OCI-LY7 (cell line): ENCODE data around the gene TMEM179. TPM values are rescaled to one million over a fixed set of nuclear protein-coding genes. Genes with fewer than 3 reads are reported as not detected.

Experiments used
- BruUV-seq: library from RNA; stranded (reverse); fragments of 400-500 nt; replicated peaks from 2 replicates; lab custom pipeline; 2021; lab: Mats Ljungman, UMichigan
- CTCF ChIA-PET: fragments of 300-600 bp; sonication (Branson Sonifier 250); formaldehyde crosslinking; loops from one replicate; lab custom pipeline; 2022; ENCODE audit warnings: antibody characterized with exemption; ENCODE audit not compliant: unreplicated experiment; lab: Charles Lee
- POLR2A ChIA-PET: fragments of 300-600 bp; sonication (Branson Sonifier 250); formaldehyde crosslinking; loops from one replicate; lab custom pipeline; 2022; ENCODE audit warnings: antibody characterized with exemption; lab: Charles Lee
- DNase-seq: peaks from one replicate; pipeline ENCODE4 v3.0.0-alpha.2; 2015; ENCODE audit warnings: low spot score
- H2AFZ ChIP-seq: fragments of 200-600 bp; sonication (generic), shearing (Covaris generic); 2 replicates; pipeline ENCODE4 v1.6.1; 2014; ENCODE audit warnings: mild to moderate bottlenecking, antibody characterized with exemption, low read length, moderate library complexity
- H3K27ac ChIP-seq: fragments of 200-600 bp; sonication (generic); 2 replicates; pipeline ENCODE4 v1.5.1; 2014; ENCODE audit warnings: mixed run types, low read depth, mild to moderate bottlenecking, moderate library complexity, low read length, inconsistent platforms; ENCODE audit not compliant: poor library complexity, severe bottlenecking
- H3K36me3 ChIP-seq: fragments of 200-600 bp; sonication (generic); 2 replicates; pipeline ENCODE4 v1.6.1; 2014; ENCODE audit warnings: mild to moderate bottlenecking, antibody characterized with exemption, low read length, moderate library complexity, mixed read lengths; ENCODE audit not compliant: insufficient read depth
- H3K4me1 ChIP-seq: fragments of 200-600 bp; sonication (generic); 2 replicates; pipeline ENCODE4 v1.5.1; 2014; ENCODE audit warnings: mild to moderate bottlenecking, low read length; ENCODE audit not compliant: insufficient read depth, poor library complexity, severe bottlenecking
- H3K4me2 ChIP-seq: fragments of 200-600 bp; sonication (generic); 2 replicates; pipeline ENCODE4 v1.6.1; 2014; ENCODE audit warnings: mild to moderate bottlenecking, low read length
- H3K4me3 ChIP-seq: fragments of 200-600 bp; sonication (generic); 2 replicates; pipeline ENCODE4 v1.5.1; 2014; ENCODE audit warnings: mild to moderate bottlenecking, low read depth, low read length; ENCODE audit not compliant: poor library complexity, severe bottlenecking
- H3K79me2 ChIP-seq: fragments of 200-600 bp; sonication (generic); 2 replicates; pipeline ENCODE4 v1.6.1; 2016; ENCODE audit warnings: low read depth, mild to moderate bottlenecking, low read length, moderate library complexity, mixed read lengths; ENCODE audit not compliant: insufficient read depth
- H3K9me2 ChIP-seq: fragments of 200-600 bp; sonication (generic); 2 replicates; pipeline ENCODE4 v1.6.1; 2016; ENCODE audit warnings: mild to moderate bottlenecking, low read length, mixed read lengths; ENCODE audit not compliant: insufficient read depth
- H3K9me3 ChIP-seq: fragments of 200-600 bp; sonication (generic); 2 replicates; pipeline ENCODE4 v1.6.1; 2014; ENCODE audit warnings: mild to moderate bottlenecking, mixed run types, low read length, mixed read lengths
- H4K20me1 ChIP-seq: fragments of 200-600 bp; sonication (generic); 2 replicates; pipeline ENCODE4 v1.6.1; 2014; ENCODE audit warnings: mild to moderate bottlenecking, antibody characterized with exemption, low read length, moderate library complexity, mixed read lengths; ENCODE audit not compliant: insufficient read depth
- EZH2phosphoT487 ChIP-seq: fragments of 200-600 bp; sonication (generic); IDR thresholded peaks from 2 replicates; pipeline ENCODE4 v1.6.1; 2018; ENCODE audit warnings: low read depth, borderline replicate concordance, mild to moderate bottlenecking, mixed run types, antibody characterized with exemption, low read length, moderate library complexity, mixed read lengths
- intact Hi-C: fragments of 100-400 bp; cut with micrococcal nuclease; formaldehyde crosslinking; loops from one replicate; pipeline ENCODE4 v1.10.0; 2022; ENCODE audit not compliant: unreplicated experiment
- total RNA-seq, 2 experiments: library from RNA; depleted of rRNA in 1 of 2; stranded (reverse); fragments of >200 nt in 1 of 2; shearing (Covaris generic) in 1 of 2; gene quantifications; 2 replicates each; pipeline ENCODE4 v1.2.3, GENCODE V29; 2014 to 2022
- TF ChIP-seq, protein P1 (sequence below): fragments of 200-600 bp; sonication (generic); conservative IDR thresholded peaks from 2 replicates; pipeline ENCODE4 v1.5.1; 2014; ENCODE audit warnings: mild to moderate bottlenecking, antibody characterized with exemption, low read length, moderate library complexity, mixed read lengths

TMEM179 gene
- total RNA-seq, 2 experiments from 2014 or later: not detected

DNA sequence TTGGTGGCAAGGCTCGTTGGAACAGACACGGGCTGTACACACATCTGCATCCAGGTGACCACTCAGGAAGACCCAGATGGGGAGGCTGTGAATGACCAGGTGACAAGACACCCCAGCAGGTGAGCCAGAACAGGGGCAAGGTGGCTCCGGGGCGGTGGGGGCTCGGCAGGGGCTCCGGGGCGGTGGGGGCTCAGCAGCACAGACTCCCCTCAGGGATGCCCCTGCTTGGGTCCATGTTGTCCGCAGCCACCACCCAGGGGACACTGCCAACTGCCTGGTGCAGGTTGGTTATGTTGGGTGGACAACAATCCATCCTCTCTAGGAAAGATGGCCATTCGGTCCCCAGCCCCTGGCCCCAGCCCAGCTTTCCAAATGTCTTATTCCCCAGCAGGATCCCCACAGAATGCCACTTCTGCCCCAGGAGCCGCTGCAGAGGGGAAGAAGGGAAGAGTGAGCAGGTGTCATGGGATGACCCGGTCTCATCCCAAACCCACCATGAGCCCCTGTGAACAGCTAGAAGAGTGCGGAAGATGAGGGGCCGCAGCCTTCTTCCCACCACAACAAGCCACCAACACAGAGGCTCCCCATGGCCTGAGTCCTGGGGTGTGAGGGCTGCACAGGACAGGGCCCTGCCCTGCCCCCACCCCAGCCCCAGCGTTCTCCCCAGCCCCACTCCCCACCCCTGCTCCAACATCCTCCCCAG is 56.4 kb downstream of the TMEM179 start:
- no peak overlapping the region for H2AFZ ChIP-seq
- no peak for DNase-seq
- TF ChIP-seq, protein P1, sequence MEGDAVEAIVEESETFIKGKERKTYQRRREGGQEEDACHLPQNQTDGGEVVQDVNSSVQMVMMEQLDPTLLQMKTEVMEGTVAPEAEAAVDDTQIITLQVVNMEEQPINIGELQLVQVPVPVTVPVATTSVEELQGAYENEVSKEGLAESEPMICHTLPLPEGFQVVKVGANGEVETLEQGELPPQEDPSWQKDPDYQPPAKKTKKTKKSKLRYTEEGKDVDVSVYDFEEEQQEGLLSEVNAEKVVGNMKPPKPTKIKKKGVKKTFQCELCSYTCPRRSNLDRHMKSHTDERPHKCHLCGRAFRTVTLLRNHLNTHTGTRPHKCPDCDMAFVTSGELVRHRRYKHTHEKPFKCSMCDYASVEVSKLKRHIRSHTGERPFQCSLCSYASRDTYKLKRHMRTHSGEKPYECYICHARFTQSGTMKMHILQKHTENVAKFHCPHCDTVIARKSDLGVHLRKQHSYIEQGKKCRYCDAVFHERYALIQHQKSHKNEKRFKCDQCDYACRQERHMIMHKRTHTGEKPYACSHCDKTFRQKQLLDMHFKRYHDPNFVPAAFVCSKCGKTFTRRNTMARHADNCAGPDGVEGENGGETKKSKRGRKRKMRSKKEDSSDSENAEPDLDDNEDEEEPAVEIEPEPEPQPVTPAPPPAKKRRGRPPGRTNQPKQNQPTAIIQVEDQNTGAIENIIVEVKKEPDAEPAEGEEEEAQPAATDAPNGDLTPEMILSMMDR: no peak
- no peak for TF ChIP-seq EZH2phosphoT487
- no peak overlapping the region for H3K4me2 ChIP-seq
- no peaks in the 10 kb centered on the region for H3K4me1 ChIP-seq
- no TSS peak for BruUV-seq
- H3K9me3 ChIP-seq: no peaks in the 10 kb centered on the region
- no peaks in the 10 kb centered on the region for H3K9me2 ChIP-seq
- ChIA-PET CTCF (no interaction called here), POLR2A (interaction anchor here (0.6 kb wide), 1 partner anchor 78 kb away, joined by 3 read pairs; no protein-coding TSS in a partner anchor)
- H3K36me3 ChIP-seq: no peaks in the 10 kb centered on the region
- intact Hi-C loops: no loop called here
- H4K20me1 ChIP-seq: no peaks in the 10 kb centered on the region
- H3K4me3 ChIP-seq: no peak overlapping the region
- H3K79me2 ChIP-seq: no peaks in the 10 kb centered on the region
- no peak overlapping the region for H3K27ac ChIP-seq

DNA sequence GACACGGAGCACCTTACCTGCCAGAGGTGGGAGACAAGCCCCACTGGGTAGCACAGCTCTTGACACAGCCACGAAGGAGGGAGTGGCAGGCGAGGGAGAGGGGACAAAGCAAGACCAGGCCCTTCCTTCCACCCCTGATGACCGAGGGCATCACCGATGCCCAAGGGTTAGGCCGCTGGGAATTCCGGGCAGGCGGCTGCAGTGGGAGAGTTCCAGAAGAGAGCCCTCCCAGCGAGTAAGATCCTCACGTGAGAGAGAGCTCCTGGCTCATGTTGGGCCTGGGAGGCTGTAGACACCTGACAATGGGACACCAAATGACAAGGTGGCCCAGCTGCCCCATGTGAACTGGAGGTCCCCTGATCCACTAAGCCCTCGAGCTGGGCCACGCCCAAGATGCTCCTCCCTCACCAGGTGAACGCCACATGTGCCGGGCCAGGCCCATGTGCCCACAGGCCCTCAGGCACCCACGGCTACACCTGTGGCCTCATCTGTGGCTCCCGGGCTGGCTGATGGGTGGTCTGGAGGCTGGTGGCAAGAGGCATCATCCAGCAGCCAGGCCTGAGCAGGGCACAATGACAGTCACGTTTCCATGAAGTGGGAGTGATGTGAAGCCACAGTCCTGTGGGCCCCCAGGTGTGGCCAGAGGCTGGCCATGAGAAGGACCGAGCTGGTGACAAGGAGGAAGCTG is 57.1 kb downstream of the TMEM179 start:
- no TSS peak for BruUV-seq
- TF ChIP-seq EZH2phosphoT487: no peak
- TF ChIP-seq, protein P1: no peak
- Histone ChIP-seq H3K36me3 (no peaks in the 10 kb centered on the region), H4K20me1 (no peaks in the 10 kb centered on the region), H3K79me2 (no peaks in the 10 kb centered on the region), H3K4me3 (no peak overlapping the region), H3K9me2 (no peaks in the 10 kb centered on the region), H2AFZ (no peak overlapping the region), H3K9me3 (no peaks in the 10 kb centered on the region), H3K4me2 (no peak overlapping the region), H3K4me1 (no peaks in the 10 kb centered on the region), H3K27ac (no peak overlapping the region)
- ChIA-PET POLR2A (interaction anchor here (0.6 kb wide), 1 partner anchor 79 kb away, joined by 3 read pairs; no protein-coding TSS in a partner anchor), CTCF (no interaction called here)
- DNase-seq: no peak
- intact Hi-C loops: no loop called here
